HepG2 (cell line): ENCODE data around the gene MAP1B. TPM values are rescaled to one million over a fixed set of nuclear protein-coding genes. Genes with fewer than 3 reads are reported as not detected.

Source experiments
- ATAC-seq: fragments of 200-7000 bp; cut with Tn5 transposase; 3 replicates; pipeline ENCODE4 v1.9.1; 2020; ENCODE audit warnings: mild to moderate bottlenecking, moderate library complexity
- BruUV-seq: library from RNA; stranded (reverse); fragments of 400-500 nt; replicated peaks from 2 replicates; lab custom pipeline; 2021; lab: Mats Ljungman, UMichigan
- CTCF ChIA-PET: fragments of 300-600 bp; formaldehyde crosslinking; extraction: SDS; loops from one replicate; lab custom pipeline; 2021; ENCODE audit warnings: low total read pairs, inconsistent platforms, low intra/inter-chr PET ratio; lab: Yijun Ruan, JAX
- POLR2A ChIA-PET: fragments of 350-600 bp; sonication (Branson Sonifier 250); formaldehyde crosslinking; loops from one replicate; lab custom pipeline; 2020; ENCODE audit warnings: antibody characterized with exemption, inconsistent platforms; lab: Yijun Ruan, JAX
- DNase-seq: peaks from one replicate; pipeline ENCODE4 v3.0.0-alpha.2; 2015; ENCODE audit warnings: low spot score
- FAIRE-seq: peaks from 3 replicates; lab custom pipeline; 2011; peaks lifted over from hg19 to GRCh38; lab: Jason Lieb, UNC
- H2AFZ ChIP-seq: one replicate; pipeline ENCODE4 v1.6.1; 2011; ENCODE audit warnings: low read length, inconsistent platforms
- H3K27ac ChIP-seq: fragments of 300-600 bp; 3 replicates; pipeline ENCODE4 v1.8.0; 2011; ENCODE audit warnings: mixed run types, mild to moderate bottlenecking, mixed read lengths, low read length, inconsistent platforms; ENCODE audit not compliant: insufficient read depth; ENCODE audit errors: extremely low read length
- H3K27me3 ChIP-seq, 2 experiments: fragments of 200-600 bp in 1 of 2; 2 replicates in 1 of 2; 3 replicates in 1 of 2; pipeline versions ENCODE4 v1.6.0 to v1.8.0; 2011; ENCODE audit warnings: low read length in 2 of 2, mild to moderate bottlenecking in 2 of 2, moderate library complexity in 2 of 2, inconsistent platforms in 1 of 2; ENCODE audit not compliant: insufficient read depth in 2 of 2, control insufficient read depth in 1 of 2
- H3K36me3 ChIP-seq, 2 experiments: fragments of 200-600 bp in 1 of 2; replicated peaks in 1 of 2; 2 replicates in 1 of 2; 3 replicates in 1 of 2; pipeline versions ENCODE4 v1.5.1 to v1.8.0; 2011; ENCODE audit warnings: low read length in 2 of 2, inconsistent platforms in 1 of 2; ENCODE audit not compliant: insufficient read depth in 2 of 2, control insufficient read depth in 1 of 2
- H3K4me1 ChIP-seq: 2 replicates; pipeline ENCODE4 v1.5.1; 2012; ENCODE audit warnings: low read length, inconsistent platforms; ENCODE audit not compliant: insufficient read depth
- H3K4me2 ChIP-seq: 2 replicates; pipeline ENCODE4 v1.6.0; 2011; ENCODE audit warnings: low read depth, low read length, inconsistent platforms
- H3K4me3 ChIP-seq, 3 experiments: fragments of 200-600 bp in 1 of 3; sonication (generic), shearing (Covaris generic) in 1 of 3; replicated peaks in 1 of 3; 2 replicates each; pipeline ENCODE4 v1.5.1; 2011 to 2016; ENCODE audit warnings: low read length in 3 of 3, inconsistent platforms in 2 of 3, low read depth in 2 of 3, mild to moderate bottlenecking in 2 of 3, control low read depth in 1 of 3, mixed read lengths in 1 of 3; ENCODE audit not compliant: insufficient read depth in 1 of 3
- H3K79me2 ChIP-seq: one replicate; pipeline ENCODE4 v1.6.1; 2011; ENCODE audit warnings: low read length, inconsistent platforms; ENCODE audit not compliant: insufficient read depth
- H3K9ac ChIP-seq: 2 replicates; pipeline ENCODE4 v1.6.0; 2011; ENCODE audit warnings: mild to moderate bottlenecking, low read depth, low read length, inconsistent platforms; ENCODE audit not compliant: insufficient read depth
- H3K9me3 ChIP-seq: 2 replicates; pipeline ENCODE4 v1.5.1; 2012; ENCODE audit warnings: mild to moderate bottlenecking, low read length
- H4K20me1 ChIP-seq: 2 replicates; pipeline ENCODE4 v1.6.0; 2011; ENCODE audit warnings: inconsistent platforms, mild to moderate bottlenecking, low read length, moderate library complexity; ENCODE audit not compliant: insufficient read depth
- FOXP1 ChIP-seq, 2 experiments: fragments of 450-650 bp in 1 of 2; IDR thresholded peaks; 2 replicates each; pipeline ENCODE4 v1.6.1; 2017 to 2018; ENCODE audit warnings: antibody characterized with exemption in 1 of 2
- MED13 ChIP-seq: sonication (generic); formaldehyde crosslinking; IDR thresholded peaks from 2 replicates; pipeline ENCODE4 v1.5.0; 2020; ENCODE audit warnings: missing genetic modification reagents
- WGBS: methylation state at CpG from one replicate; pipeline ENCODE4 v1.1.6; 2017; ENCODE audit warnings: low lambda C conversion rate; 5-methylcytosine and 5-hydroxymethylcytosine counted together
- in situ Hi-C: cut with HindIII; loops from 2 replicates; pipeline ENCODE4 v1.10.0; 2017; ENCODE audit warnings: low pct_unique_long_range_greater_than_20kb; ENCODE audit not compliant: extremely low pct_ligation_motif_present
- intact Hi-C: fragments of 100-400 bp; cut with micrococcal nuclease; formaldehyde crosslinking; loops from one replicate; pipeline ENCODE4 v1.10.0; 2022; ENCODE audit not compliant: unreplicated experiment
- polyA plus RNA-seq, 8 experiments: library from polyadenylated mRNA; depleted of rRNA in 3 of 8; stranded (reverse) in 7 of 8; unstranded in 1 of 8; fragments of >200 nt; fragmentation: Illumina TruSeq in 4 of 8; extraction: Trizol in 4 of 8; gene quantifications; 2 replicates each; pipeline versions ENCODE4 v1.2.1 to v1.2.3, GENCODE V29; 2011 to 2016; ENCODE audit warnings: low read depth in 4 of 8, missing spikeins in 1 of 8, mixed read lengths in 1 of 8; ENCODE audit not compliant: insufficient read depth in 1 of 8
- total RNA-seq, 5 experiments: library from RNA; depleted of rRNA; stranded (reverse); fragments of >200 nt; fragmentation: Illumina TruSeq; extraction: Trizol; gene quantifications; 2 replicates each; pipeline ENCODE4 v1.2.3, GENCODE V29; 2016; ENCODE audit warnings: low read depth in 1 of 5
- TF ChIP-seq, protein P1 (sequence below): sonication (generic); formaldehyde crosslinking; IDR thresholded peaks from 2 replicates; pipeline ENCODE4 v1.5.1; 2020; ENCODE audit warnings: mild to moderate bottlenecking, missing genetic modification reagents, moderate library complexity
- TF ChIP-seq, protein P2 (sequence below): IDR thresholded peaks from 2 replicates; pipeline ENCODE4 v1.6.1; 2018; ENCODE audit warnings: missing genetic modification reagents, mild to moderate bottlenecking, missing compliant biosample characterization

MAP1B gene
- total and polyA plus RNA-seq, 2 of the 13 experiments (the other 11 are each of a cell fraction or from before 2014, with no cell fraction given) = 3.3 to 6.2 TPM

DNA sequence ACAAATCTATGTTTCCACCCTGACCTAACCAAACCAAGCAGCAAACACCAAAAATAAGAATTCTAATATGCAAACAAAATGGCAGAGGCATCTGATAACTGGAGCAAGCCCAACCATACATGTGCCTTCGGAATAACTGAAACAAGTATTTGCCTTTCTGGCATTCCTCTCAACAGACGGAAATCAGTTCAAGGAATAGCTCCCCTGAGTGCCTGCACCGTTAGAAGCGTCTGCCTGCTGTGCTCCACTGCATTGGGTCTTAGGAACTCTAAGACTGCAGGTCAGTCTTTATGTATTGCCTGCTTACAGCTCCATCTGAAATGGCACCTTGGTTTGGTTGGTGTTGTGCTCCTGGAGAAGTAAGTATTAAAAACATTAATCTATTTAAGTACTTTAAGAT is 114.3 kb downstream of the MAP1B start:
- H3K4me2 ChIP-seq = no peak overlapping the region
- ChIA-PET POLR2A (no interaction called here), CTCF (no interaction called here)
- H3K27ac ChIP-seq = no peak overlapping the region
- H2AFZ ChIP-seq = no peak overlapping the region
- FAIRE-seq (no peak), DNase-seq (no peak), ATAC-seq (no peak)
- no peaks in the 10 kb centered on the region for H3K27me3 ChIP-seq
- no peak overlapping the region for H3K9ac ChIP-seq
- H3K4me3 ChIP-seq = no peak overlapping the region
- no peaks in the 10 kb centered on the region for H3K4me1 ChIP-seq
- 98% methylated on average over 4 of the region's 4 CpGs for WGBS
- TF ChIP-seq MED13 (no peak), FOXP1 (IDR thresholded peaks at IDR 0.05) (no peak), FOXP1 (CRISPR knock-in tag; IDR thresholded peaks at IDR 0.05) (no peak)
- TF ChIP-seq, protein P1, sequence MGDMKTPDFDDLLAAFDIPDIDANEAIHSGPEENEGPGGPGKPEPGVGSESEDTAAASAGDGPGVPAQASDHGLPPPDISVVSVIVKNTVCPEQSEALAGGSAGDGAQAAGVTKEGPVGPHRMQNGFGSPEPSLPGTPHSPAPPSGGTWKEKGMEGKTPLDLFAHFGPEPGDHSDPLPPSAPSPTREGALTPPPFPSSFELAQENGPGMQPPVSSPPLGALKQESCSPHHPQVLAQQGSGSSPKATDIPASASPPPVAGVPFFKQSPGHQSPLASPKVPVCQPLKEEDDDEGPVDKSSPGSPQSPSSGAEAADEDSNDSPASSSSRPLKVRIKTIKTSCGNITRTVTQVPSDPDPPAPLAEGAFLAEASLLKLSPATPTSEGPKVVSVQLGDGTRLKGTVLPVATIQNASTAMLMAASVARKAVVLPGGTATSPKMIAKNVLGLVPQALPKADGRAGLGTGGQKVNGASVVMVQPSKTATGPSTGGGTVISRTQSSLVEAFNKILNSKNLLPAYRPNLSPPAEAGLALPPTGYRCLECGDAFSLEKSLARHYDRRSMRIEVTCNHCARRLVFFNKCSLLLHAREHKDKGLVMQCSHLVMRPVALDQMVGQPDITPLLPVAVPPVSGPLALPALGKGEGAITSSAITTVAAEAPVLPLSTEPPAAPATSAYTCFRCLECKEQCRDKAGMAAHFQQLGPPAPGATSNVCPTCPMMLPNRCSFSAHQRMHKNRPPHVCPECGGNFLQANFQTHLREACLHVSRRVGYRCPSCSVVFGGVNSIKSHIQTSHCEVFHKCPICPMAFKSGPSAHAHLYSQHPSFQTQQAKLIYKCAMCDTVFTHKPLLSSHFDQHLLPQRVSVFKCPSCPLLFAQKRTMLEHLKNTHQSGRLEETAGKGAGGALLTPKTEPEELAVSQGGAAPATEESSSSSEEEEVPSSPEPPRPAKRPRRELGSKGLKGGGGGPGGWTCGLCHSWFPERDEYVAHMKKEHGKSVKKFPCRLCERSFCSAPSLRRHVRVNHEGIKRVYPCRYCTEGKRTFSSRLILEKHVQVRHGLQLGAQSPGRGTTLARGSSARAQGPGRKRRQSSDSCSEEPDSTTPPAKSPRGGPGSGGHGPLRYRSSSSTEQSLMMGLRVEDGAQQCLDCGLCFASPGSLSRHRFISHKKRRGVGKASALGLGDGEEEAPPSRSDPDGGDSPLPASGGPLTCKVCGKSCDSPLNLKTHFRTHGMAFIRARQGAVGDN (CRISPR knock-in tag) = no peak
- TF ChIP-seq, protein P2, sequence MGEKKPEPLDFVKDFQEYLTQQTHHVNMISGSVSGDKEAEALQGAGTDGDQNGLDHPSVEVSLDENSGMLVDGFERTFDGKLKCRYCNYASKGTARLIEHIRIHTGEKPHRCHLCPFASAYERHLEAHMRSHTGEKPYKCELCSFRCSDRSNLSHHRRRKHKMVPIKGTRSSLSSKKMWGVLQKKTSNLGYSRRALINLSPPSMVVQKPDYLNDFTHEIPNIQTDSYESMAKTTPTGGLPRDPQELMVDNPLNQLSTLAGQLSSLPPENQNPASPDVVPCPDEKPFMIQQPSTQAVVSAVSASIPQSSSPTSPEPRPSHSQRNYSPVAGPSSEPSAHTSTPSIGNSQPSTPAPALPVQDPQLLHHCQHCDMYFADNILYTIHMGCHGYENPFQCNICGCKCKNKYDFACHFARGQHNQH = no peak
- in situ Hi-C loops (no loop called here), intact Hi-C loops (no loop called here)
- no peaks in the 10 kb centered on the region for H3K9me3 ChIP-seq
- peaks cover 32 to 85% of the 10 kb centered on the region in 2 experiments for H3K36me3 ChIP-seq
- no TSS peak for BruUV-seq
- no peaks in the 10 kb centered on the region for H4K20me1 ChIP-seq
- H3K79me2 ChIP-seq = no peaks in the 10 kb centered on the region
